Progenitor cell of endocrine pancreas (in vitro differentiated cells): ENCODE measurements around the gene ANKS1B. TPM values are rescaled to one million over a fixed set of nuclear protein-coding genes. Genes with fewer than 3 reads are reported as not detected.

Experiments
- DNase-seq: peaks from one replicate; pipeline ENCODE4 v3.0.0; 2021; ENCODE audit warnings: low spot score; ENCODE audit not compliant: unreplicated experiment
- H3K27ac Mint-ChIP-seq: 2 replicates; pipeline ENCODE4 v1.8.0; 2021; ENCODE audit warnings: mild to moderate bottlenecking, moderate library complexity, mixed read lengths
- H3K27me3 Mint-ChIP-seq: 2 replicates; pipeline ENCODE4 v1.8.0; 2021; ENCODE audit warnings: mixed read lengths
- H3K36me3 Mint-ChIP-seq: 2 replicates; pipeline ENCODE4 v1.8.0; 2022; ENCODE audit warnings: mixed read lengths; ENCODE audit not compliant: insufficient read depth
- H3K4me1 Mint-ChIP-seq: 2 replicates; pipeline ENCODE4 v1.8.0; 2021; ENCODE audit warnings: low read depth, mixed read lengths
- H3K4me3 Mint-ChIP-seq: 2 replicates; pipeline ENCODE4 v1.8.0; 2021; ENCODE audit warnings: low read depth, mild to moderate bottlenecking, moderate library complexity, mixed read lengths
- H3K9me3 Mint-ChIP-seq: 2 replicates; pipeline ENCODE4 v1.8.0; 2021; ENCODE audit warnings: low read depth, mixed read lengths
- CTCF ChIP-seq: fragments of 200-600 bp; sonication (generic); IDR thresholded peaks from one replicate; pipeline ENCODE4 v1.5.0; 2021; ENCODE audit warnings: antibody characterized with exemption, mild to moderate bottlenecking; ENCODE audit not compliant: unreplicated experiment
- total RNA-seq: library from RNA; stranded (reverse); gene quantifications from 2 replicates; pipeline ENCODE4 v1.2.1, GENCODE V29; 2021

Gene ANKS1B
- total RNA-seq, 1 donor from 2014 or later, result 10.1 TPM

DNA sequence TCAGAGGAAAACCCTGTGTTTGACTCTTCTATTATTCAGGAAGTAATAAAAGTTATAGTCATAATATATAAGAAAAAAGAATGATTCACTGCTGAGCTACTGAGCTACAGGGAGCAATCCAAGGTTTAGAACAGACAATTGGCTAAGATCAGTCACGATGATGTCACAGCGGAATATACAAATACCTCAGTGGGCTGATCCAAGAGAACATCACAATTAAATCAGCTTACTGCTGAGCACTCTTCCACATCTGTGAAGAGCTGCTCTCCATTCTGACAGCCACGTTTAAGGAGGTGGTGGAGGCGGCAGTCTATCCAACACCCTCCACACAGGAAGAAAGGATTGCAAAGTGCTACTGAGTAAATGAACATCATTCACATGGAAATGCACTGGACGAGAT, 1068.6 kb downstream of the ANKS1B start:
- H3K9me3 Mint-ChIP-seq, result no peaks in the 10 kb centered on the region
- no peaks in the 10 kb centered on the region for H3K27me3 Mint-ChIP-seq
- no peak for DNase-seq
- TF ChIP-seq CTCF, result no peak
- H3K36me3 Mint-ChIP-seq, result no peaks in the 10 kb centered on the region
- no peaks in the 10 kb centered on the region for H3K4me1 Mint-ChIP-seq
- H3K4me3 Mint-ChIP-seq, result no peak overlapping the region
- H3K27ac Mint-ChIP-seq, result no peak overlapping the region

DNA sequence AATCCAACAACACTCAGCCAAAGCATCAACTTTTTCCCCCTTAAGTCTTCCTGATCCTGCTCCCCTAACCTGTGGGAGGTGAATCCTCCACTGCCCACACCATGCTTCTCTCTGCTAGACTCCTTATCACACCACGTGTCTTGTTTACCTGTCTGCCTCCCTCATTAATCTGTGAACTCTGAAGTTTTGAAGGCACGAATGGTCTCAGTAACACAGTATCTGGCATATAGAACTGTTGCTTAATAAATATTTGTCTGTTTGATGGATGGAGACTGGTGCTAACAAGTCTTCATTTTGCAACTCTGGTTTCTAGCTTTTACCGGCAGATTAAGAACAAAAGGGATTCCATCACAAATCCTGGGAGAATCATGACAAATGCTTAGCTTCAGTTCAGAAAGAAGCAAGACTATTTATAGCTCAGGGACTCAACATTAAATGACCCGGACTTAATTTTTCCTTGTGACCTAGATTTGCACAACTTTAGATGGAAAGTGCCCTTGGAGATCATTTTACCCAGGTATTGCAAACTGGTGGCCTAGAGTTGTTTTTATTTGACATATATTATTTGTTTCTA, 1072.2 kb downstream of the ANKS1B start:
- Mint-ChIP-seq H3K36me3 (no peaks in the 10 kb centered on the region), H3K4me3 (no peak overlapping the region), H3K9me3 (no peaks in the 10 kb centered on the region), H3K4me1 (peaks cover 1% of the 10 kb centered on the region), H3K27me3 (no peaks in the 10 kb centered on the region), H3K27ac (no peak overlapping the region)
- TF ChIP-seq CTCF, result no peak
- DNase-seq, result no peak

- no peak overlapping the region for H3K27ac Mint-ChIP-seq
- no peak overlapping the region for H3K4me3 Mint-ChIP-seq
- H3K27me3 Mint-ChIP-seq, result no peaks in the 10 kb centered on the region
- no peaks in the 10 kb centered on the region for H3K36me3 Mint-ChIP-seq
- no peaks in the 10 kb centered on the region for H3K9me3 Mint-ChIP-seq
- no peak for TF ChIP-seq CTCF
- no peak for DNase-seq
- peaks cover 1% of the 10 kb centered on the region for H3K4me1 Mint-ChIP-seq
Measured at GRCh38 chr12:98911396-98911795, 1073.3 kb downstream of the ANKS1B start.

DNA sequence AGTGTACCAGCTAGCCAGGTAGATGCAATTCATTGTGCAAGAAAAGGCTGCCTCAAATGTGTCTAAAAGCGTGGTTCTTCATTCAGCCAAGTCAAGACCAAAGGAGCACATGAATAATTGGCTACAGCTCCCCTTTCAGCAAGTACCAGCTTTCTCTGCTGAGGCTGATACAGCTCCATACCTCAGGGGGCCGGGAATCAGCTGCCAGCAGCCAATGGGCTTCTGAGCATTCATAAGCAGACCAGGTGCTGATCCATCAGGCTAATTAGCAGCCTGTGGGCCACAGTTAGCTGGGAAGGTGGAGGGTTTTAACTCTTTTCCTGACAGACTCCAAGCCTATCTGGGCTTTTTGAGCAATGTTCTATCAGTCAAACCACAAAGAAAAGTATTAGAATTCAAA, 1075.0 kb downstream of the ANKS1B start:
- Mint-ChIP-seq H3K4me3 (no peak overlapping the region), H3K27me3 (no peaks in the 10 kb centered on the region), H3K27ac (no peak overlapping the region), H3K4me1 (peaks cover 1% of the 10 kb centered on the region), H3K36me3 (no peaks in the 10 kb centered on the region), H3K9me3 (no peaks in the 10 kb centered on the region)
- DNase-seq, result no peak
- TF ChIP-seq CTCF, result no peak

DNA sequence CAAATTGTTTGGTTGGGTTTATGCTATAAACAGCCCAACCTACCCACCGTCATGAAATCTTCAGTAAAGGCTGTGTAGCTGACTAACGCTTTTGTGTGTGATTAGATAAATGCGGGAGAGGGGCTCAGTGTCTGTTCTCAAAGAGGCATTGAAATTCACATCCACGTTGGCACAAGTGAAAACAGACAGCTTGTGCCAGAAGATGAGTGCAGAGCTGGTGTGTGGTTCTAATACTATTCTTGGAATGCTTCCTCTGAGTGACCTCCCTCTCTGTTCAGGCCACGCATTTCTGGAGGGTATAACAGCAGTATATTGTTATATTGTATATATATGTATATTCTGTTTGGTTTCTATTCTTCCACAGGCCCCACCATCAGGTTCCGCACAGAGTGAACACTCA, 1075.9 kb downstream of the ANKS1B start:
- Mint-ChIP-seq H3K27ac (no peak overlapping the region), H3K27me3 (peaks cover 3% of the 10 kb centered on the region), H3K36me3 (no peaks in the 10 kb centered on the region), H3K4me1 (peaks cover 1% of the 10 kb centered on the region), H3K9me3 (no peaks in the 10 kb centered on the region), H3K4me3 (no peak overlapping the region)
- TF ChIP-seq CTCF, result no peak
- DNase-seq, result no peak
